Brain microvascular endothelial cell (primary cell): Measurements from ENCODE around the gene ZBTB20.

Experiments
- DNase-seq: peaks from one replicate; pipeline ENCODE4 v3.0.0-alpha.2; 2020
- H3K27ac ChIP-seq: fragments of 250-450 bp; sonication (Bioruptor Pico); 2 replicates; pipeline ENCODE4 v1.5.1; 2020; ENCODE audit warnings: mild to moderate bottlenecking, moderate library complexity
- H3K27me3 ChIP-seq: fragments of 250-450 bp; sonication (Bioruptor Pico); replicated peaks from 2 replicates; pipeline ENCODE4 v1.5.1; 2020; ENCODE audit warnings: mild to moderate bottlenecking
- H3K36me3 ChIP-seq: fragments of 250-450 bp; sonication (Bioruptor Pico); replicated peaks from 2 replicates; pipeline ENCODE4 v1.5.1; 2020; ENCODE audit warnings: mild to moderate bottlenecking
- H3K4me3 ChIP-seq: 2 replicates; pipeline ENCODE4 v1.5.1; 2011; ENCODE audit warnings: low read depth, mild to moderate bottlenecking, control low read depth, low read length, moderate library complexity
- in situ Hi-C: cut with HindIII; loops from 2 replicates; pipeline ENCODE4 v1.10.0; 2017; ENCODE audit warnings: low sequenced_read_pairs, low pct_ligation_motif_present
- TF ChIP-seq, protein P1 (sequence below): IDR thresholded peaks from 2 replicates; pipeline ENCODE4 v1.5.1; 2011; ENCODE audit warnings: low read depth, mild to moderate bottlenecking, moderate library complexity, low read length, control low read depth, inconsistent platforms; ENCODE audit errors: missing control alignments

Gene ZBTB20

DNA sequence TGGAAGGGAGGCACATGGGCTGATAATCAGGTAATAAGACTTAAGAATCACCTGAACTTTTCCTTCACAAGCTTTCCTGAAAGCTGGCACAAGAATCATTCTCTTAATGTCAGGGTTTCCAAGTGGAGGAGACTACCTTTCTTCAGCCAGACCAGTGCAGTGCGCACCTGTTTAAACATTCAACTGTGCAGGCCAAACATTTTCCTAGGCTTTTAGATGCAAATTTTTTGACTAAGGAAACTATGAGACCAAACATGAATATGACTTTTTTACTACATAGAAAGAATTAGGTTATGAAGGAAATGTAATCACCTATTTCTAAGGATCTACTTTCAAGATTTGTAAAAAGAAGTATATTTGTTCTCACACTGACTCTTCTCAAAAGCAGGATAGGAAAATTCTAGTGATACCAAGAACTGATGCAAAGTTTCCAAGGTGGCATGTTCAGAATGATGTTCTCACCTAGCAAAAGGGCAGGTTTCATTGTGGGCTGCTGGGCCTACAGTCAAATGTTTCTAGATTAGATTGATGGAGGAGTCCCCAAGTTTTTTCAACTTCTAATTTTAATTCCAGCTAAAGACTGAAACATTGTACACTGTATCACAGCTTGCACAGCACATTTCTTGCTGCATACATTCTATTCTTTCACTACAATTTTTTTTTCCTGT lies 514.2 kb downstream of the ZBTB20 start:
- no peaks in the 10 kb centered on the region for H3K36me3 ChIP-seq
- TF ChIP-seq, protein P1, sequence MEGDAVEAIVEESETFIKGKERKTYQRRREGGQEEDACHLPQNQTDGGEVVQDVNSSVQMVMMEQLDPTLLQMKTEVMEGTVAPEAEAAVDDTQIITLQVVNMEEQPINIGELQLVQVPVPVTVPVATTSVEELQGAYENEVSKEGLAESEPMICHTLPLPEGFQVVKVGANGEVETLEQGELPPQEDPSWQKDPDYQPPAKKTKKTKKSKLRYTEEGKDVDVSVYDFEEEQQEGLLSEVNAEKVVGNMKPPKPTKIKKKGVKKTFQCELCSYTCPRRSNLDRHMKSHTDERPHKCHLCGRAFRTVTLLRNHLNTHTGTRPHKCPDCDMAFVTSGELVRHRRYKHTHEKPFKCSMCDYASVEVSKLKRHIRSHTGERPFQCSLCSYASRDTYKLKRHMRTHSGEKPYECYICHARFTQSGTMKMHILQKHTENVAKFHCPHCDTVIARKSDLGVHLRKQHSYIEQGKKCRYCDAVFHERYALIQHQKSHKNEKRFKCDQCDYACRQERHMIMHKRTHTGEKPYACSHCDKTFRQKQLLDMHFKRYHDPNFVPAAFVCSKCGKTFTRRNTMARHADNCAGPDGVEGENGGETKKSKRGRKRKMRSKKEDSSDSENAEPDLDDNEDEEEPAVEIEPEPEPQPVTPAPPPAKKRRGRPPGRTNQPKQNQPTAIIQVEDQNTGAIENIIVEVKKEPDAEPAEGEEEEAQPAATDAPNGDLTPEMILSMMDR, result no peak
- no peaks in the 10 kb centered on the region for H3K27me3 ChIP-seq
- no peak overlapping the region for H3K4me3 ChIP-seq
- in situ Hi-C loops, result no loop called here
- no peak for DNase-seq
- H3K27ac ChIP-seq, result no peak overlapping the region

DNA sequence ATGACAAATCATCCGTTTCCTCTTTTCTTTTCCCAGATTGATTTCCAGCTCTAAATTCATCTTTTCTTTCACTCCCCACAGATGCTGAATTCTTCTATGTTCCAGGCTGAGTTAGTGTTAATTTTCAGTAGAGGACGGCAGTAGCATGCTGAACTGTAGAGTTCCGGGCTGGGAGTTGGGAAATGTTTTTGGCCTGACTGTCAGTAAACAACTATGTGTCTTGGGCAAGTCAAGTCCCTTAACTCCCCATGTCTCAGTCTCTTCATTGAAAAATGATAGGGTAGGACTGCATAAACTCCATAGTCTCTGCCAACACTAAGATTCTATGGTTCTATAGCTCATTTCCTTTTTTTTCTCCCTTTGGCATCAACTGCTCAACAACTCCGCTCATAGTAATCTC lies 519.3 kb downstream of the ZBTB20 start:
- TF ChIP-seq, protein P1, result no peak
- Histone ChIP-seq H3K27me3 (no peaks in the 10 kb centered on the region), H3K4me3 (no peak overlapping the region), H3K27ac (no peak overlapping the region), H3K36me3 (no peaks in the 10 kb centered on the region)
- DNase-seq, result no peak
- in situ Hi-C loops, result no loop called here

DNA sequence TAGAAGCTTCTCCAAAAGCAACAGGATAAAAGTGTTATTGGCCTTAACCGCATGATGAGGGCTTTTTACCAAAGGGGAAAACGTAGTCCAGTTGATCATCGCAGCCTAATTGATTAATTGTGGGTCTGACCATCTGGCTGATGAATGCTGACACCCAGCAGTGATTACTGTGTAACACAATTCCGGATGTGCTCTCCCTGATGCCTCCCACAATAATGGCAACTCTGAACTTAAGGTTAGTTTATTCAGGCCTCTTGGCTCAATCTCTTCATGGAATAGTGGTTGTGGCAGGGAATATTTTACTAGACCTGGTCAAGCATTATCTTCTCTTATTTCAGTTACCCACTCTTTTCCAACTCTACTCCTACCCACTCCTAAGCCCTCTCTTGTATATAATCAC lies 520.3 kb downstream of the ZBTB20 start:
- in situ Hi-C loops, result no loop called here
- no peaks in the 10 kb centered on the region for H3K36me3 ChIP-seq
- no peaks in the 10 kb centered on the region for H3K27me3 ChIP-seq
- TF ChIP-seq, protein P1, result no peak
- no peak for DNase-seq
- no peak overlapping the region for H3K4me3 ChIP-seq
- H3K27ac ChIP-seq, result no peak overlapping the region

DNA sequence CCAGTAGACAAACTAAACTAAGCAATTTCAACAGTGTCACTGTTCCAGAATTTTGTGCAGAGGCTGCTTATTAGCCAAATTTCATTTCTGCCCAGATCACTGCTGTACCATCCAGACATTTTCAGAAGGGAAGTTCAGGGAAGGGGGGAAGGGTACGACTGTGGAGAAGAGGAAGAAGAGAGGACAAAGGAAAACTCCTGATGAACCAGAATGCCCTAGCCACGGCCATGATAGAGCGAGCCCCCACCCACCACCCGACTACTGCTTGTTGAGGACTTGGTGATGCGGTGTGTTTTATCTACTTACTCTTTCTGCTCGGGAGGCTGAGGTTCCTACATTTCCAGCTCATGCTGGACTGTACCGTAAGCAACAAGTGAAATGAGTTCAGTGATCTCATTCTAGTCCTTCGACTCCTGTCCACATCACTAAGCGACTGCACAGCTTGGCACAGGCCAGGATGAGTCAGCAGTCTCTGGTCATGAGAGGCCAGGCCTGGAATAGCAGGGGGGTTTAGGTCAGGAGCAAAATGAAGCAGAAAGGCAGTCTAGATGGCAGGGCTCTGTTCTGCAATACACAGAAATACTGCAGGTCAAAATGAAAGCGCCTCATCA lies 522.4 kb downstream of the ZBTB20 start:
- Histone ChIP-seq H3K27ac (peak overlapping the region; percentile 96), H3K27me3 (no peaks in the 10 kb centered on the region), H3K4me3 (peak overlapping the region; percentile 52), H3K36me3 (no peaks in the 10 kb centered on the region)
- TF ChIP-seq, protein P1, result no peak
- DNase-seq, result peak; percentile 98
- in situ Hi-C loops, result no loop called here

DNA sequence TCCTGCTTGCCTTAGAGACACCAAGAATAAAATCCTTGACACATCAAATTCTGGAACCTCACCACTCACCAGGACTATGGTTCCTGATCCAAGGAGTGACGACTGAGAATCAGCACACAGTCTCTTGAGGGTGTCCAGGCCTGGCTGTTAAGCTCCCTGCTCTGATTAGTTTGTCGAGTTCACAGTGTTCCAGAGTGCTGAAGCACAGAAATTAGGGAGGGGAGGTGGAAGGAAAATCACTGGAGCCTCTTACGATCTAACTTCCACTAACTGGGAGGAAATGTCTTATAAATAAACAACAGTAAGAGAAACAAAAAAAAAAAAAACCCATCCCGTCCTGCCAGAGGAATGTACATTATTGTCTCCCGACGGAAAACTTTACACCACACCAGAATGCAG lies 523.0 kb downstream of the ZBTB20 start:
- in situ Hi-C loops, result no loop called here
- peak; percentile 39 for DNase-seq
- peak overlapping the region; percentile 52 for H3K4me3 ChIP-seq

More for the DNA sequence above, 523.0 kb downstream of the ZBTB20 start:
- TF ChIP-seq, protein P1, result no peak
- no peaks in the 10 kb centered on the region for H3K36me3 ChIP-seq
- peak overlapping the region; percentile 96 for H3K27ac ChIP-seq
- H3K27me3 ChIP-seq, result no peaks in the 10 kb centered on the region
